ENCODE results near the gene PTP4A2. TPM values are rescaled to one million over a fixed set of nuclear protein-coding genes. Genes with fewer than 3 reads are reported as not detected.
"Not testable (repeated sequence)": the region's sequence is repeated elsewhere in the genome, so short reads cannot be mapped to it uniquely, and the experiment has no call there.

PTP4A2 gene
- total RNA-seq, 2 experiments from 2014 or later = 275 to 285 TPM

GRCh38 chr1:31902510-31902860 lies 35.7 kb downstream of the PTP4A2 start:
- no peak overlapping the region for H3K4me3 Mint-ChIP-seq
- H3K27ac Mint-ChIP-seq = no peak overlapping the region
- DNase-seq = no peak
- no peaks in the 10 kb centered on the region for H3K27me3 Mint-ChIP-seq
- peaks cover 4% of the 10 kb centered on the region for H3K9me3 Mint-ChIP-seq
- CTCF ChIA-PET = no interaction called here
- intact Hi-C loops (cut with micrococcal nuclease) = no loop called here
- POLR2A ChIA-PET = no interaction called here
- H3K4me1 Mint-ChIP-seq (ENCODE audit: low read depth) = peaks cover 13% of the 10 kb centered on the region
- H3K36me3 Mint-ChIP-seq = peaks cover 19% of the 10 kb centered on the region

- Mint-ChIP-seq H3K4me1 (ENCODE audit: low read depth) (peaks cover 13% of the 10 kb centered on the region), H3K27ac (no peak overlapping the region), H3K27me3 (no peaks in the 10 kb centered on the region), H3K36me3 (peaks cover 14% of the 10 kb centered on the region), H3K9me3 (peaks cover 4% of the 10 kb centered on the region), H3K4me3 (no peak overlapping the region)
- POLR2A ChIA-PET = interaction anchor here (0.9 kb wide), 1 partner anchor 10 kb away, joined by 4 read pairs; no protein-coding TSS in a partner anchor
- intact Hi-C loops (cut with micrococcal nuclease) = no loop called here
- no peak for DNase-seq
- CTCF ChIA-PET = interaction anchor here (0.5 to 1.0 kb wide), 3 partner anchors 54 to 66 kb away, joined by 3 to 4 read pairs (median 3); no protein-coding TSS in a partner anchor
Measured at GRCh38 chr1:31901838-31902509, 36.2 kb downstream of the PTP4A2 start.

- H3K9me3 Mint-ChIP-seq = peaks cover 4% of the 10 kb centered on the region
- H3K27me3 Mint-ChIP-seq = no peaks in the 10 kb centered on the region
- peaks cover 4% of the 10 kb centered on the region for H3K36me3 Mint-ChIP-seq
- H3K4me3 Mint-ChIP-seq = no peak overlapping the region
- CTCF ChIA-PET = no interaction called here
- POLR2A ChIA-PET = no interaction called here
- no peak for DNase-seq
- no peak overlapping the region for H3K27ac Mint-ChIP-seq
- peaks cover 13% of the 10 kb centered on the region for H3K4me1 Mint-ChIP-seq (ENCODE audit: low read depth)
- intact Hi-C loops (cut with micrococcal nuclease) = no loop called here
Measured at GRCh38 chr1:31900790-31901189, 37.4 kb downstream of the PTP4A2 start.

GRCh38 chr1:31897526-31898100 lies 40.6 kb downstream of the PTP4A2 start:
- no peaks in the 10 kb centered on the region for H3K27me3 Mint-ChIP-seq
- CTCF ChIA-PET = interaction anchor here (1.1 to 1.5 kb wide), 2 partner anchors 9 to 66 kb away, joined by 3 to 6 read pairs; no protein-coding TSS in a partner anchor
- intact Hi-C loops (cut with micrococcal nuclease) = no loop called here

GRCh38 chr1:31895474-31896198 lies 42.5 kb downstream of the PTP4A2 start:
- intact Hi-C loops (cut with micrococcal nuclease); POLR2A ChIA-PET; H3K27me3 Mint-ChIP-seq; H3K4me3 Mint-ChIP-seq; CTCF ChIA-PET; H3K36me3 Mint-ChIP-seq; H3K27ac Mint-ChIP-seq; H3K9me3 Mint-ChIP-seq; DNase-seq: not testable (repeated sequence)
- H3K4me1 Mint-ChIP-seq (ENCODE audit: low read depth) = peaks cover 15% of the 10 kb centered on the region

More at GRCh38 chr1:31897526-31898100, 40.6 kb downstream of the PTP4A2 start:
- H3K36me3 Mint-ChIP-seq = no peaks in the 10 kb centered on the region
- H3K4me1 Mint-ChIP-seq (ENCODE audit: low read depth) = peaks cover 8% of the 10 kb centered on the region
- no peak overlapping the region for H3K27ac Mint-ChIP-seq
- H3K9me3 Mint-ChIP-seq = peaks cover 4% of the 10 kb centered on the region
- DNase-seq = no peak
- H3K4me3 Mint-ChIP-seq = no peak overlapping the region
- POLR2A ChIA-PET = no interaction called here

- intact Hi-C loops (cut with micrococcal nuclease) = loop anchor here (1.0 kb wide), 4 partner anchors 20 to 65 kb away; no protein-coding TSS in a partner anchor
- Mint-ChIP-seq H3K27ac (peak overlapping the region; percentile 73), H3K36me3 (peaks cover 1% of the 10 kb centered on the region), H3K27me3 (no peaks in the 10 kb centered on the region), H3K4me3 (no peak overlapping the region), H3K9me3 (no peaks in the 10 kb centered on the region), H3K4me1 (ENCODE audit: low read depth) (peaks cover 35% of the 10 kb centered on the region)
- ChIA-PET POLR2A (interaction anchor here (0.8 to 2.3 kb wide), 8 partner anchors 10 to 66 kb away, joined by 3 to 10 read pairs (median 5); no protein-coding TSS in a partner anchor), CTCF (interaction anchor here (0.6 to 2.0 kb wide), 9 partner anchors 15 to 821 kb away, joined by 3 to 5 read pairs (median 3); partner anchors contain the start of gene PTP4A2)
- peak; percentile 78 for DNase-seq
Measured at GRCh38 chr1:31891280-31891679, 46.9 kb downstream of the PTP4A2 start.

GRCh38 chr1:31888291-31888690 lies 49.9 kb downstream of the PTP4A2 start:
- intact Hi-C loops (cut with micrococcal nuclease) = loop anchor here (5.0 kb wide), 1 partner anchor 41 kb away; no protein-coding TSS in a partner anchor
- DNase-seq = no peak
- no peak overlapping the region for H3K27ac Mint-ChIP-seq
- no peaks in the 10 kb centered on the region for H3K27me3 Mint-ChIP-seq
- H3K4me1 Mint-ChIP-seq (ENCODE audit: low read depth) = peaks cover 35% of the 10 kb centered on the region
- ChIA-PET CTCF (no interaction called here), POLR2A (no interaction called here)
- H3K36me3 Mint-ChIP-seq = peaks cover 1% of the 10 kb centered on the region
- no peaks in the 10 kb centered on the region for H3K9me3 Mint-ChIP-seq
- no peak overlapping the region for H3K4me3 Mint-ChIP-seq

GRCh38 chr1:31886866-31887265 lies 51.3 kb downstream of the PTP4A2 start:
- peaks cover 31% of the 10 kb centered on the region for H3K4me1 Mint-ChIP-seq (ENCODE audit: low read depth)
- no peak overlapping the region for H3K27ac Mint-ChIP-seq
- no peaks in the 10 kb centered on the region for H3K9me3 Mint-ChIP-seq
- H3K27me3 Mint-ChIP-seq = no peaks in the 10 kb centered on the region
- H3K4me3 Mint-ChIP-seq = no peak overlapping the region
- H3K36me3 Mint-ChIP-seq = peaks cover 1% of the 10 kb centered on the region
- DNase-seq = no peak
- ChIA-PET POLR2A (no interaction called here), CTCF (no interaction called here)
- intact Hi-C loops (cut with micrococcal nuclease) = loop anchor here (5.0 kb wide), 1 partner anchor 40 kb away; no protein-coding TSS in a partner anchor

GRCh38 chr1:31885851-31886250 lies 52.3 kb downstream of the PTP4A2 start:
- Mint-ChIP-seq H3K4me3 (no peak overlapping the region), H3K36me3 (peaks cover 1% of the 10 kb centered on the region), H3K9me3 (no peaks in the 10 kb centered on the region), H3K4me1 (ENCODE audit: low read depth) (peaks cover 22% of the 10 kb centered on the region), H3K27ac (no peak overlapping the region), H3K27me3 (no peaks in the 10 kb centered on the region)
- POLR2A ChIA-PET = no interaction called here
- CTCF ChIA-PET = interaction anchor here (1.2 kb wide), 1 partner anchor 97 kb away, joined by 3 read pairs; no protein-coding TSS in a partner anchor
- DNase-seq = no peak
- intact Hi-C loops (cut with micrococcal nuclease) = loop anchor here (5.0 kb wide), 1 partner anchor 39 kb away; no protein-coding TSS in a partner anchor

GRCh38 chr1:31883357-31883942 lies 54.7 kb downstream of the PTP4A2 start:
- no peak for DNase-seq
- H3K27me3 Mint-ChIP-seq = no peaks in the 10 kb centered on the region
- CTCF ChIA-PET = interaction anchor here (1.0 kb wide), 1 partner anchor 80 kb away, joined by 3 read pairs; no protein-coding TSS in a partner anchor
- H3K4me3 Mint-ChIP-seq = no peak overlapping the region
- POLR2A ChIA-PET = no interaction called here
- intact Hi-C loops (cut with micrococcal nuclease) = no loop called here
- H3K4me1 Mint-ChIP-seq (ENCODE audit: low read depth) = peaks cover 1% of the 10 kb centered on the region
- H3K36me3 Mint-ChIP-seq = no peaks in the 10 kb centered on the region
- no peak overlapping the region for H3K27ac Mint-ChIP-seq
- no peaks in the 10 kb centered on the region for H3K9me3 Mint-ChIP-seq

GRCh38 chr1:31881688-31882000 lies 56.5 kb downstream of the PTP4A2 start:
- DNase-seq = no peak
- Mint-ChIP-seq H3K9me3 (no peaks in the 10 kb centered on the region), H3K4me1 (ENCODE audit: low read depth) (no peaks in the 10 kb centered on the region), H3K36me3 (no peaks in the 10 kb centered on the region), H3K27me3 (no peaks in the 10 kb centered on the region), H3K27ac (no peak overlapping the region), H3K4me3 (no peak overlapping the region)
- ChIA-PET CTCF (no interaction called here), POLR2A (no interaction called here)
- intact Hi-C loops (cut with micrococcal nuclease) = no loop called here

All from activated CD4-positive, alpha-beta memory T cell treated with anti-CD3 and anti-CD28 coated beads for 36 hours (primary cell).